WTC11 (cell line): ENCODE results near the gene MKLN1. TPM values are rescaled to one million over a fixed set of nuclear protein-coding genes. Genes with fewer than 3 reads are reported as not detected.

Source experiments
- ATAC-seq: fragments of 200-7000 bp; cut with Tn5 transposase; 2 replicates; pipeline ENCODE4 v1.10.0; 2021; ENCODE audit warnings: mild to moderate bottlenecking, moderate library complexity
- CTCF ChIA-PET: fragments of 300-600 bp; sonication (Branson Sonifier 250); formaldehyde crosslinking; loops from one replicate; lab custom pipeline; 2021; ENCODE audit warnings: antibody characterized with exemption; lab: Charles Lee
- POLR2A ChIA-PET: fragments of 350-600 bp; sonication (Branson Sonifier 250); formaldehyde crosslinking; loops from one replicate; lab custom pipeline; 2021; ENCODE audit warnings: antibody characterized with exemption; lab: Charles Lee
- DNase-seq: peaks from one replicate; pipeline ENCODE4 v3.0.0; 2021; ENCODE audit warnings: low spot score
- H3K27ac Mint-ChIP-seq: 2 replicates; pipeline ENCODE4 v1.8.0; 2021; ENCODE audit warnings: mixed read lengths
- H3K27me3 Mint-ChIP-seq: 2 replicates; pipeline ENCODE4 v1.8.0; 2021; ENCODE audit warnings: low read depth, mild to moderate bottlenecking, moderate library complexity, mixed read lengths
- H3K36me3 Mint-ChIP-seq: 2 replicates; pipeline ENCODE4 v1.8.0; 2021; ENCODE audit warnings: mixed read lengths
- H3K4me1 Mint-ChIP-seq: 2 replicates; pipeline ENCODE4 v1.8.0; 2022; ENCODE audit warnings: mixed read lengths
- H3K4me3 Mint-ChIP-seq: 2 replicates; pipeline ENCODE4 v1.8.0; 2021; ENCODE audit warnings: mild to moderate bottlenecking, moderate library complexity, mixed read lengths
- H3K9me3 Mint-ChIP-seq: 2 replicates; pipeline ENCODE4 v1.8.0; 2021; ENCODE audit warnings: mixed read lengths
- HMGA2 ChIP-seq: fragments of 250-450 bp; sonication (Bioruptor Pico); IDR thresholded peaks from 2 replicates; pipeline ENCODE4 v1.4.0; 2021; ENCODE audit warnings: mild to moderate bottlenecking, moderate library complexity
- IRF1 ChIP-seq: sonication (generic); formaldehyde crosslinking; IDR thresholded peaks from 2 replicates; pipeline ENCODE4 v1.8.0; 2023; ENCODE audit warnings: missing genetic modification reagents
- MYBL2 ChIP-seq: sonication (generic); formaldehyde crosslinking; IDR thresholded peaks from 2 replicates; pipeline ENCODE4 v1.8.1; 2023; ENCODE audit warnings: mild to moderate bottlenecking, moderate library complexity, missing genetic modification reagents
- NR2C2 ChIP-seq: sonication (generic); formaldehyde crosslinking; IDR thresholded peaks from 2 replicates; pipeline ENCODE4 v1.8.0; 2022; ENCODE audit warnings: mild to moderate bottlenecking, missing genetic modification reagents
- PRRX2 ChIP-seq: fragments of 250-450 bp; sonication (Bioruptor Pico); IDR thresholded peaks from 2 replicates; pipeline ENCODE4 v1.8.0; 2021; ENCODE audit warnings: mild to moderate bottlenecking
- SMAD3 ChIP-seq: sonication (generic); formaldehyde crosslinking; IDR thresholded peaks from 2 replicates; pipeline ENCODE4 v1.8.0; 2022; ENCODE audit warnings: missing genetic modification reagents, mild to moderate bottlenecking, borderline replicate concordance
- ZBTB43 ChIP-seq: sonication (generic); formaldehyde crosslinking; IDR thresholded peaks from 2 replicates; pipeline ENCODE4 v1.8.1; 2023; ENCODE audit warnings: mild to moderate bottlenecking, missing genetic modification reagents
- ZNF121 ChIP-seq: sonication (generic); formaldehyde crosslinking; IDR thresholded peaks from 2 replicates; pipeline ENCODE4 v1.8.0; 2023; ENCODE audit warnings: missing genetic modification reagents
- ZNF416 ChIP-seq: fragments of 250-450 bp; sonication (Bioruptor Pico); IDR thresholded peaks from 2 replicates; pipeline ENCODE4 v1.9.0; 2021; ENCODE audit warnings: mild to moderate bottlenecking, inconsistent platforms
- ZNF532 ChIP-seq: fragments of 250-450 bp; sonication (Bioruptor Pico); IDR thresholded peaks from 2 replicates; pipeline ENCODE4 v1.9.0; 2021; ENCODE audit warnings: mild to moderate bottlenecking, borderline replicate concordance
- total RNA-seq: library from RNA; stranded (reverse); gene quantifications from 3 replicates; pipeline ENCODE4 v1.2.3, GENCODE V29; 2021

MKLN1 gene
- total RNA-seq, 1 experiment from 2014 or later: 37.6 TPM

GRCh38 chr7:131501422-131501821 lies 173.7 kb downstream of the MKLN1 start (continued):
- TF ChIP-seq HMGA2 (no peak), PRRX2 (no peak)

GRCh38 chr7:131501930-131502685 lies 174.4 kb downstream of the MKLN1 start:
- DNase-seq (no peak), ATAC-seq (no peak)
- H3K4me1 Mint-ChIP-seq: peaks cover 8% of the 10 kb centered on the region; the same call in 1 of the 2 replicates
- no peaks in the 10 kb centered on the region for H3K9me3 Mint-ChIP-seq
- ChIA-PET POLR2A (no interaction called here), CTCF (interaction anchor here (0.6 to 0.9 kb wide), 3 partner anchors 44 to 484 kb away, joined by 3 to 4 read pairs (median 3); no protein-coding TSS in a partner anchor)
- no peak overlapping the region for H3K4me3 Mint-ChIP-seq
- TF ChIP-seq NR2C2 (CRISPR knock-in tag) (no peak), ZNF121 (CRISPR knock-in tag) (no peak), ZNF532 (no peak), IRF1 (CRISPR knock-in tag) (no peak)
- H3K27ac Mint-ChIP-seq: peak overlapping the region; percentile 67
- H3K27me3 Mint-ChIP-seq: no peaks in the 10 kb centered on the region
- H3K36me3 Mint-ChIP-seq: peaks cover 82% of the 10 kb centered on the region

- CTCF ChIA-PET: interaction anchor here (0.5 to 0.9 kb wide), 5 partner anchors 44 to 485 kb away, joined by 3 to 6 read pairs (median 3); no protein-coding TSS in a partner anchor
- no peak overlapping the region for H3K4me3 Mint-ChIP-seq
- DNase-seq (no peak), ATAC-seq (no peak)
- H3K36me3 Mint-ChIP-seq: peaks cover 91% of the 10 kb centered on the region
- no peaks in the 10 kb centered on the region for H3K27me3 Mint-ChIP-seq
- TF ChIP-seq ZNF532 (no peak), ZNF416 (CRISPR knock-in tag) (no peak), ZBTB43 (CRISPR knock-in tag) (no peak), SMAD3 (CRISPR knock-in tag) (no peak), MYBL2 (CRISPR knock-in tag) (no peak)
- peak overlapping the region; percentile 67 for H3K27ac Mint-ChIP-seq
- H3K4me1 Mint-ChIP-seq: peaks cover 14% of the 10 kb centered on the region
- POLR2A ChIA-PET: no interaction called here
- no peaks in the 10 kb centered on the region for H3K9me3 Mint-ChIP-seq
These were observed 175.3 kb downstream of the MKLN1 start for GRCh38 chr7:131502810-131503508.
